B cell (primary cell): ENCODE measurements around the gene TREH. TPM values are rescaled to one million over a fixed set of nuclear protein-coding genes. Genes with fewer than 3 reads are reported as not detected.
"Not testable (repeated sequence)": the region's sequence is repeated elsewhere in the genome, so short reads cannot be mapped to it uniquely, and the experiment has no call there.

Experiments
- ATAC-seq: fragments of 200-7000 bp; cut with Tn5 transposase; one replicate; pipeline ENCODE4 v1.10.0; 2021; ENCODE audit warnings: low read depth, mild to moderate bottlenecking, moderate number of reproducible peaks, moderate library complexity
- CTCF ChIA-PET: fragments of 350-600 bp; sonication (Branson Sonifier 250); formaldehyde crosslinking; loops from one replicate; lab custom pipeline; 2021; ENCODE audit warnings: antibody characterized with exemption, inconsistent platforms; lab: Charles Lee
- POLR2A ChIA-PET: fragments of 350-600 bp; sonication (Branson Sonifier 250); formaldehyde crosslinking; loops from one replicate; lab custom pipeline; 2021; ENCODE audit warnings: antibody characterized with exemption; lab: Charles Lee
- DNase-seq: peaks from one replicate; pipeline ENCODE4 v3.0.0; 2013
- H2AFZ ChIP-seq: 2 replicates; pipeline ENCODE4 v1.6.1; 2012; ENCODE audit warnings: mild to moderate bottlenecking, low read depth, low read length; ENCODE audit not compliant: insufficient read depth, poor library complexity, severe bottlenecking
- H3K27ac ChIP-seq, 2 donors: 1 replicate in 1 of 2; 2 replicates in 1 of 2; pipeline ENCODE4 v1.5.1; 2012 to 2013; ENCODE audit warnings: low read length in 2 of 2, mild to moderate bottlenecking in 2 of 2, moderate library complexity in 1 of 2
- H3K27me3 ChIP-seq, 4 experiments: fragments of 200-600 bp in 1 of 4; sonication (generic) in 1 of 4; replicated peaks in 1 of 4; 1 replicate in 2 of 4; 2 replicates in 2 of 4; pipeline versions ENCODE4 v1.6.1 to v1.7.0; 2013 to 2016; ENCODE audit warnings: low read length in 3 of 4, mild to moderate bottlenecking in 2 of 4, mixed read lengths in 1 of 4, moderate library complexity in 1 of 4; ENCODE audit not compliant: insufficient read depth in 4 of 4, control insufficient read depth in 3 of 4; ENCODE audit errors: control extremely low read depth in 1 of 4
- H3K36me3 ChIP-seq, 2 experiments: replicated peaks in 1 of 2; 1 replicate in 1 of 2; 2 replicates in 1 of 2; pipeline versions ENCODE4 v1.6.1 to v1.7.1; 2013; ENCODE audit warnings: low read length in 1 of 2; ENCODE audit not compliant: insufficient read depth in 2 of 2, control insufficient read depth in 1 of 2; ENCODE audit errors: control extremely low read depth in 1 of 2, extremely low read depth in 1 of 2
- H3K4me1 ChIP-seq, 2 donors: fragments of 200-600 bp in 1 of 2; sonication (generic) in 1 of 2; 1 replicate in 1 of 2; 2 replicates in 1 of 2; pipeline versions ENCODE4 v1.5.1 to v1.6.1; 2013 to 2017; ENCODE audit warnings: low read length in 2 of 2; ENCODE audit not compliant: control insufficient read depth in 2 of 2, insufficient read depth in 2 of 2
- H3K4me2 ChIP-seq: replicated peaks from 2 replicates; pipeline ENCODE3; 2012; ENCODE audit warnings: mild to moderate bottlenecking, low read depth, low read length; ENCODE audit not compliant: poor library complexity, severe bottlenecking
- H3K4me3 ChIP-seq, 5 experiments: fragments of 200-600 bp in 1 of 5; sonication (generic) in 1 of 5; 1 replicate in 3 of 5; 2 replicates in 2 of 5; pipeline versions ENCODE4 v1.5.1 to v1.7.0; 2011 to 2016; ENCODE audit warnings: low read length in 4 of 5, mild to moderate bottlenecking in 4 of 5, low read depth in 2 of 5, control low read depth in 1 of 5, moderate library complexity in 1 of 5; ENCODE audit not compliant: insufficient read depth in 1 of 5; ENCODE audit errors: control extremely low read depth in 1 of 5, extremely low read depth in 1 of 5
- H3K79me2 ChIP-seq: fragments of 200-600 bp; sonication (generic); one replicate; pipeline ENCODE4 v1.6.0; 2016; ENCODE audit warnings: low read length; ENCODE audit not compliant: control insufficient read depth, insufficient read depth
- H3K9ac ChIP-seq: fragments of 200-600 bp; sonication (generic); 2 replicates; pipeline ENCODE4 v1.6.1; 2017; ENCODE audit warnings: mild to moderate bottlenecking, low read length, moderate library complexity
- H3K9me3 ChIP-seq, 3 donors: one replicate each; pipeline versions ENCODE4 v1.6.1 to v1.7.1; 2013; ENCODE audit warnings: low read length in 2 of 3; ENCODE audit not compliant: control insufficient read depth in 2 of 3, insufficient read depth in 1 of 3; ENCODE audit errors: control extremely low read depth in 1 of 3
- H4K20me1 ChIP-seq: 2 replicates; pipeline ENCODE4 v1.6.0; 2012; ENCODE audit warnings: mild to moderate bottlenecking, low read length; ENCODE audit not compliant: insufficient read depth, control insufficient read depth, poor library complexity, severe bottlenecking
- H3K27ac Mint-ChIP-seq: one replicate; pipeline ENCODE4 v1.8.0; 2021; ENCODE audit warnings: mixed read lengths
- H3K27me3 Mint-ChIP-seq: one replicate; pipeline ENCODE4 v1.8.0; 2021; ENCODE audit warnings: mixed read lengths
- H3K4me1 Mint-ChIP-seq: one replicate; pipeline ENCODE4 v1.8.0; 2021; ENCODE audit warnings: mixed read lengths
- H3K4me3 Mint-ChIP-seq: one replicate; pipeline ENCODE4 v1.8.0; 2021; ENCODE audit warnings: mixed read lengths
- H3K9me3 Mint-ChIP-seq: one replicate; pipeline ENCODE4 v1.8.0; 2022; ENCODE audit warnings: mixed read lengths; ENCODE audit not compliant: insufficient read depth
- WGBS: methylation state at CpG from one replicate; pipeline ENCODE4 v1.1.5; 2013; ENCODE audit warnings: missing lambda C conversion rate; ENCODE audit not compliant: insufficient coverage; 5-methylcytosine and 5-hydroxymethylcytosine counted together
- intact Hi-C: fragments of 100-400 bp; cut with micrococcal nuclease; formaldehyde crosslinking; loops from one replicate; pipeline ENCODE4 v1.10.0; 2022
- polyA plus RNA-seq: library from polyadenylated mRNA; depleted of rRNA; stranded (reverse); fragments of >200 nt; gene quantifications from 2 replicates; pipeline ENCODE4 v1.2.3, GENCODE V29; 2012
- total RNA-seq, 2 donors: library from RNA; stranded (reverse); fragments of 120-200 nt in 1 of 2; gene quantifications; 1 replicate in 1 of 2; 2 replicates in 1 of 2; pipeline versions ENCODE4 v1.2.3 to v1.2.4, GENCODE V29; 2013 to 2022

The TREH gene
- total and polyA plus RNA-seq, 2 donors (not counting 1 experiment from before 2014, with no cell fraction given), result not detected

DNA sequence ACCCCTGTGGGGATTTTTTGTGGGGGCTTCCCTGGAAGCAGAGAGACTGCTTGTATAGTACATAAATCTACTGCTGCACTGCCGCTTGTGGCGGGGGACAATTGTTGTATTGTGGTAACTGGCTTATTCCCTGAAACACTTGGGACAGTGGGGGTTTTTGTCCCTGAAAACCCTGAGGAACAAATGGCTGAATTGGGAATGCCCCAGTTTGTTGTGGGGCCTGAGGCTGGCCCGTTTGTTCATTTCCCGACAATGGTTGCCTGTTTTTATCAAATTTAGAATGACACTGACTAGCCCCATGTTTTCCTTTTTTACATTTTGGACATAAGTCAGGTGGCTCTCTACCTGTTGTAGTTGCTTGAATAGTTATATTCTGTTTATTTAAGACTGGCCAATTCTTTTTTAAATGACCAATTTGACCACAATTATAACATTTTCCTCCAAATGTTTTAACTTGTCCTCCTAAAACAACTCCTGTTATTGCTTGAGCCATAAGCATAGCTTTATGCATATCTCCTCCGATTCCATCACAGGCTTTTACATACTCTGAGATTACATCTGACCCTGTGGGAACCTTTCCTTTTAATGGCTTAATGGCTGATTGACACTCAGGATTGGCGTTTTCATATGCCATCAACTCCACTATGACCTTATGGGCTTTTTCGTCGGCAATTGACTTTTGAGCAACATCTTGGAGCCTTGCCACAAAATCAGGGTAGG is 47.7 kb upstream of the TREH start:
- H3K36me3 ChIP-seq, POLR2A ChIA-PET, H3K4me3 ChIP-seq, H3K4me1 Mint-ChIP-seq, H3K4me3 Mint-ChIP-seq, H3K9ac ChIP-seq, H4K20me1 ChIP-seq, ATAC-seq, intact Hi-C loops, H3K9me3 Mint-ChIP-seq, CTCF ChIA-PET, H3K79me2 ChIP-seq, H3K4me1 ChIP-seq, H3K4me2 ChIP-seq, H3K27ac ChIP-seq, H2AFZ ChIP-seq, H3K27ac Mint-ChIP-seq, DNase-seq, H3K9me3 ChIP-seq, H3K27me3 ChIP-seq: not testable (repeated sequence)
- peaks cover 25% of the 10 kb centered on the region for H3K27me3 Mint-ChIP-seq
- 100% methylated on average over 2 of the region's 8 CpGs for WGBS

DNA sequence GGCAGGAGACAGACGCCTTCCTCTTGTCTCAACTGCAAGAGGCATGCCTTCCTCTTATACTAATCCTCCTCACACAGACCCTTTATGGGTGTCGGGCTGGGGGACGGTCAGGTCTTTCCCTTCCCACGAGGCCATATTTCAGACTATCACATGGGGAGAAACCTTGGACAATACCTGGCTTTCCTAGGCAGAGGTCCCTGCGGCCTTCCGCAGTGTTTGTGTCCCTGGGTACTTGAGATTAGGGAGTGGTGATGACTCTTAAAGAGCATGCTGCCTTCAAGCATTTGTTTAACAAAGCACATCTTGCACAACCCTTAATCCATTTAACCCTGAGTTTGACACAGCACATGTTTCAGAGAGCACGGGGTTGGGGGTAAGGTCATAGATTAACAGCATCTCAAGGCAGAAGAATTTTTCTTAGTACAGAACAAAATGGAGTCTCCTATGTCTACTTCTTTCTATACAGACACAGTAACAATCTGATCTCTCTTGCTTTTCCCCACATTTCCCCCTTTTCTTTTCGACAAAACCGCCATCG is 42.1 kb upstream of the TREH start:
- POLR2A ChIA-PET, intact Hi-C loops, H3K27me3 Mint-ChIP-seq, H3K9me3 ChIP-seq, ATAC-seq, H3K79me2 ChIP-seq, CTCF ChIA-PET, H2AFZ ChIP-seq, H3K36me3 ChIP-seq, H3K4me2 ChIP-seq, H3K27me3 ChIP-seq, H3K9ac ChIP-seq, H3K4me3 ChIP-seq, H3K4me1 Mint-ChIP-seq, H3K4me3 Mint-ChIP-seq, H3K9me3 Mint-ChIP-seq, H3K27ac Mint-ChIP-seq, H3K4me1 ChIP-seq, H3K27ac ChIP-seq, DNase-seq, H4K20me1 ChIP-seq: not testable (repeated sequence)
- no CpG with 5 or more reads among the region's 10 CpGs for WGBS

DNA sequence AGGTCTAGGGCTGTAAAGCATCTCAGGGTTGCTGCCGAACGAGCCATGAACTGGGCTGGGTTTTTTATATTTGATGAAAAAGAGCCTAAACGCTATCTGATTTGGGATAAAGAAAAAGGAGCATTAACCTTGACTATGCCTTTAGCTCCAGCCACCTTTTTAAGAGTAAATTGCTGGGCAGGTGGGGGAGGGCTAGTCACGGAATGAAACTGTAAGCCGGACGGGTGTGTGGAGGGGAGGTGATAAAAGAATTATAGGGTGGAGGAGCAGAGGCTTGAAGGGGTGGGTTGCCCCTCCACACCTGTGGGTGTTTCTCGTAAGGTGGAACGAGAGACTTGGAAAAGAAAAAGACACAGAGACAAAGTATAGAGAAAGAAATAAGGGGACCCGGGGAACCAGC is 41.3 kb upstream of the TREH start:
- H3K4me3 ChIP-seq, H3K27me3 Mint-ChIP-seq, H3K27ac Mint-ChIP-seq, H3K79me2 ChIP-seq, POLR2A ChIA-PET, CTCF ChIA-PET, H3K4me1 Mint-ChIP-seq, H3K9ac ChIP-seq, H3K27ac ChIP-seq, H2AFZ ChIP-seq, H3K9me3 ChIP-seq, H3K9me3 Mint-ChIP-seq, H3K4me2 ChIP-seq, ATAC-seq, intact Hi-C loops, DNase-seq, H3K4me1 ChIP-seq, H3K4me3 Mint-ChIP-seq, H4K20me1 ChIP-seq, H3K27me3 ChIP-seq, H3K36me3 ChIP-seq: not testable (repeated sequence)
- WGBS, result 90% methylated on average over 3 of the region's 9 CpGs

DNA sequence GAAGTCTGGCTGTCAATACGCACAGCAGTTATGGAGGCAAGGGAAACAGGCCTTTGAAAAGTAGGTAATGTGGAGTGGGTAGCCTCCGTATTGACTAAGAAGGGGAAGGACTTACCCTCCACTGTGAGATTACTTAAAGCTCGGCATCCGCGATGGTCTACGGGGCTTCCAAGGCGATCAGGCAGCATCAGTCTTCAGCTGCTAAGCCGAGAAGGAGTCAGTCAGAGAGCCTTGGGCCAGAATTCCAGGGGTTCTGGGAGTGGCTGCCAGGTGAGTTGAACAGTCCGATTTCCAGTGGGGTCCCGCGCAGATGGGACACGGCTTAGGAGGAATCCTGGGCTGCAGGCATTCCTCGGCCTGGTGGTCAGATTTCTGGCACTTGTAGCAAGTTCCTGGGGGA is 40.6 kb upstream of the TREH start:
- WGBS, result 100% methylated on average over 2 of the region's 13 CpGs
- H2AFZ ChIP-seq, intact Hi-C loops, H3K4me3 ChIP-seq, POLR2A ChIA-PET, H3K9ac ChIP-seq, DNase-seq, H3K4me1 Mint-ChIP-seq, H3K79me2 ChIP-seq, H3K9me3 ChIP-seq, H3K9me3 Mint-ChIP-seq, H3K4me2 ChIP-seq, H3K27me3 Mint-ChIP-seq, H3K4me3 Mint-ChIP-seq, CTCF ChIA-PET, H3K27me3 ChIP-seq, H4K20me1 ChIP-seq, H3K36me3 ChIP-seq, ATAC-seq, H3K4me1 ChIP-seq, H3K27ac ChIP-seq, H3K27ac Mint-ChIP-seq: not testable (repeated sequence)
